Type B pancreatic cell (in vitro differentiated cells): ENCODE data around the gene SEPTIN5. TPM values are rescaled to one million over a fixed set of nuclear protein-coding genes. Genes with fewer than 3 reads are reported as not detected.

Experiments used
- DNase-seq: peaks from one replicate; pipeline ENCODE4 v3.0.0; 2021; ENCODE audit warnings: mixed read lengths; ENCODE audit not compliant: unreplicated experiment; ENCODE audit errors: extremely low spot score
- H3K27ac Mint-ChIP-seq: 2 replicates; pipeline ENCODE4 v1.8.0; 2021; ENCODE audit warnings: mild to moderate bottlenecking, mixed read lengths
- H3K27me3 Mint-ChIP-seq: 2 replicates; pipeline ENCODE4 v1.8.0; 2021; ENCODE audit warnings: mixed read lengths
- H3K36me3 Mint-ChIP-seq: 2 replicates; pipeline ENCODE4 v1.8.0; 2021; ENCODE audit warnings: mixed read lengths
- H3K4me1 Mint-ChIP-seq: one replicate; pipeline ENCODE4 v1.8.0; 2021; ENCODE audit warnings: mixed read lengths; ENCODE audit not compliant: unreplicated experiment
- H3K4me3 Mint-ChIP-seq: 2 replicates; pipeline ENCODE4 v1.8.0; 2021; ENCODE audit warnings: mild to moderate bottlenecking, mixed read lengths
- H3K9me3 Mint-ChIP-seq: 2 replicates; pipeline ENCODE4 v1.8.0; 2021; ENCODE audit warnings: mixed read lengths
- CTCF ChIP-seq: fragments of 200-600 bp; sonication (generic); conservative IDR thresholded peaks from 2 replicates; pipeline ENCODE4 v1.5.0; 2021; ENCODE audit warnings: antibody characterized with exemption, mild to moderate bottlenecking
- total RNA-seq: library from RNA; stranded (reverse); gene quantifications from 2 replicates; pipeline ENCODE4 v1.2.1, GENCODE V29; 2021; ENCODE audit warnings: low replicate concordance

Gene SEPTIN5
- total RNA-seq, 1 donor from 2014 or later, result 45.7 TPM

GRCh38 chr22:19701420-19702145, 12.7 kb upstream of the SEPTIN5 start:
- no peak for TF ChIP-seq CTCF
- no peaks in the 10 kb centered on the region for H3K4me1 Mint-ChIP-seq
- no peaks in the 10 kb centered on the region for H3K9me3 Mint-ChIP-seq
- H3K27ac Mint-ChIP-seq, result no peak overlapping the region
- H3K27me3 Mint-ChIP-seq, result no peaks in the 10 kb centered on the region
- DNase-seq, result no peak
- H3K36me3 Mint-ChIP-seq, result no peaks in the 10 kb centered on the region
- H3K4me3 Mint-ChIP-seq, result no peak overlapping the region

GRCh38 chr22:19703869-19704268, 10.4 kb upstream of the SEPTIN5 start:
- H3K27me3 Mint-ChIP-seq, result peaks cover under 1% of the 10 kb centered on the region
- H3K4me1 Mint-ChIP-seq, result no peaks in the 10 kb centered on the region
- H3K36me3 Mint-ChIP-seq, result no peaks in the 10 kb centered on the region
- H3K9me3 Mint-ChIP-seq, result no peaks in the 10 kb centered on the region
- TF ChIP-seq CTCF, result no peak
- no peak for DNase-seq
- no peak overlapping the region for H3K4me3 Mint-ChIP-seq
- H3K27ac Mint-ChIP-seq, result no peak overlapping the region

GRCh38 chr22:19704355-19705015, 9.8 kb upstream of the SEPTIN5 start:
- Mint-ChIP-seq H3K27me3 (peaks cover 2% of the 10 kb centered on the region), H3K4me3 (no peak overlapping the region), H3K27ac (no peak overlapping the region), H3K36me3 (no peaks in the 10 kb centered on the region), H3K4me1 (no peaks in the 10 kb centered on the region), H3K9me3 (no peaks in the 10 kb centered on the region)
- no peak for DNase-seq
- no peak for TF ChIP-seq CTCF

GRCh38 chr22:19705181-19705934, 8.9 kb upstream of the SEPTIN5 start:
- no peak for TF ChIP-seq CTCF
- peak; percentile 66 for DNase-seq
- peaks cover 2% of the 10 kb centered on the region for H3K27me3 Mint-ChIP-seq
- H3K27ac Mint-ChIP-seq, result no peak overlapping the region
- H3K9me3 Mint-ChIP-seq, result no peaks in the 10 kb centered on the region
- no peaks in the 10 kb centered on the region for H3K36me3 Mint-ChIP-seq
- no peaks in the 10 kb centered on the region for H3K4me1 Mint-ChIP-seq
- H3K4me3 Mint-ChIP-seq, result no peak overlapping the region

- Mint-ChIP-seq H3K27me3 (peaks cover 2% of the 10 kb centered on the region), H3K4me1 (no peaks in the 10 kb centered on the region), H3K27ac (no peak overlapping the region), H3K4me3 (no peak overlapping the region), H3K9me3 (no peaks in the 10 kb centered on the region), H3K36me3 (no peaks in the 10 kb centered on the region)
- no peak for DNase-seq
- no peak for TF ChIP-seq CTCF
Observed at GRCh38 chr22:19706661-19707151, 7.6 kb upstream of the SEPTIN5 start.
